Measurements from ENCODE around the gene SLC1A5. TPM values are rescaled to one million over a fixed set of nuclear protein-coding genes. Genes with fewer than 3 reads are reported as not detected.

SLC1A5 gene
- total and polyA plus RNA-seq, 2 donors (not counting 3 experiments of a cell fraction or from before 2014, with no cell fraction given) = 114 TPM

DNA sequence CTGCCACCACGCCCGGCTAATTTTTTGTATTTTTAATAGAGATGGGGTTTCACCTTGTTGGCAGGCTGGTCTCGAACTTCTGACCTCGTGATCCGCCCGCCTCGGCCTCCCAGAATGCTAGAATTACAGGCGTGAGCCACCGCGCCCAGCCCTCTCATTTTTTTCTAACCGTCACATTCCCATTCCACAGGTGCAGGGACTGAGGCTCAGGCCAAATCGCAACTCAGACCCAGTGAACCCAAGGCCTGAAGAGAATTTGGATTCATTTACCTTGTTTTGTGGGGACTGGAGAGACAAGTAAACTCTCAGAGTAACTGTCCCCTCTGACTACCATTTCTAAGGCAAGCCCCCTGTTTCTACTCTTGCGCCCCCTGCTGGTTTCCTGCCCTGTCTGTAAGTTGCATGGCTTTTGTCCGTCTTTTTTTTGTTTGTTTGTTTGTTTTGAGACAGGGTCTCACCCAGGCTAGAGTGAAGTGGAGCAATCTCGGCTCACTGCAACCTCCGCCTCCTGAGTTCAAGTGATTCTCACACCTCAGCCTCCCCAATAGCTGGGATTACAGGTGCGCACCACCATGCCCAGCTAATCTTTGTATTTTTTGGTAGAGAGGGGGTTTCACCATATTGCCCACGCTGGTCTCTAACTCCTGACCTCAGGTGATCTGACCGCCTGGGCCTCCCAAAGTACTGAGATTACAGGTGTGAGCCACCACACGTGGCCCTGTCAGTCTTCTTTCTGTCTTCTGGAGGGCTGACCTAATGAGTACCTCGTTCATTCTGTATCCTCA is 39.9 kb downstream of the SLC1A5 start:
- Histone ChIP-seq H3K27ac (ENCODE audit: insufficient read depth, low read depth, low read length) (no peak overlapping the region), H3K9ac (replicated peaks; ENCODE audit: extremely low read depth, insufficient read depth, low read length) (no peak overlapping the region), H4K20me1 (replicated peaks; ENCODE audit: control insufficient read depth, extremely low read depth, insufficient read depth, low read length) (peaks cover 2% of the 10 kb centered on the region), H2AFZ (ENCODE audit: low read depth, low read length) (no peak overlapping the region), H3K4me1 (ENCODE audit: control insufficient read depth, extremely low read depth, insufficient read depth, low read length) (peaks cover 13% of the 10 kb centered on the region), H3K4me3 (replicated peaks in 1 of 3; ENCODE audit: insufficient read depth in 1 of 3, low read depth in 1 of 3, low read length in 3 of 3) (no peak overlapping the region), H3K79me2 (ENCODE audit: control insufficient read depth, insufficient read depth, low read length) (peaks cover 29% of the 10 kb centered on the region), H3K4me2 (ENCODE audit: insufficient read depth, low read length) (no peak overlapping the region), H3K9me1 (replicated peaks; ENCODE audit: control insufficient read depth, extremely low read depth, insufficient read depth, low read length) (no peaks in the 10 kb centered on the region), H3K36me3 (ENCODE audit: control insufficient read depth in 2 of 2, extremely low read depth in 1 of 2, insufficient read depth in 2 of 2, low read length in 2 of 2) (no peaks in the 10 kb centered on the region), H3K9me3 (replicated peaks; ENCODE audit: control insufficient read depth, insufficient read depth, low read length) (no peaks in the 10 kb centered on the region), H3K27me3 (ENCODE audit: control insufficient read depth in 2 of 2, insufficient read depth in 2 of 2, low read length in 2 of 2) (no peaks in the 10 kb centered on the region)
- ChIA-PET POLR2A (no interaction called here), CTCF (interaction anchor here (0.6 to 1.6 kb wide), 13 partner anchors 10 to 219 kb away, joined by 3 to 6 read pairs (median 4); no protein-coding TSS in a partner anchor)
- intact Hi-C loops (cut with micrococcal nuclease) (no loop called here), dilution Hi-C loops (cut with MboI; ENCODE audit: extremely low pct_ligation_motif_present, low sequenced_read_pairs) (no loop called here)
- no TSS peak for BruUV-seq (replicated peaks)
- TF ChIP-seq, protein P1, sequence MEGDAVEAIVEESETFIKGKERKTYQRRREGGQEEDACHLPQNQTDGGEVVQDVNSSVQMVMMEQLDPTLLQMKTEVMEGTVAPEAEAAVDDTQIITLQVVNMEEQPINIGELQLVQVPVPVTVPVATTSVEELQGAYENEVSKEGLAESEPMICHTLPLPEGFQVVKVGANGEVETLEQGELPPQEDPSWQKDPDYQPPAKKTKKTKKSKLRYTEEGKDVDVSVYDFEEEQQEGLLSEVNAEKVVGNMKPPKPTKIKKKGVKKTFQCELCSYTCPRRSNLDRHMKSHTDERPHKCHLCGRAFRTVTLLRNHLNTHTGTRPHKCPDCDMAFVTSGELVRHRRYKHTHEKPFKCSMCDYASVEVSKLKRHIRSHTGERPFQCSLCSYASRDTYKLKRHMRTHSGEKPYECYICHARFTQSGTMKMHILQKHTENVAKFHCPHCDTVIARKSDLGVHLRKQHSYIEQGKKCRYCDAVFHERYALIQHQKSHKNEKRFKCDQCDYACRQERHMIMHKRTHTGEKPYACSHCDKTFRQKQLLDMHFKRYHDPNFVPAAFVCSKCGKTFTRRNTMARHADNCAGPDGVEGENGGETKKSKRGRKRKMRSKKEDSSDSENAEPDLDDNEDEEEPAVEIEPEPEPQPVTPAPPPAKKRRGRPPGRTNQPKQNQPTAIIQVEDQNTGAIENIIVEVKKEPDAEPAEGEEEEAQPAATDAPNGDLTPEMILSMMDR (IDR thresholded peaks at IDR 0.05; ENCODE audit: extremely low read depth in 1 of 2, insufficient read depth in 1 of 2, low read depth in 1 of 2, low read length in 2 of 2) = peak; percentile 79 to 83
- TF ChIP-seq EZH2 (IDR thresholded peaks at IDR 0.05; ENCODE audit: borderline replicate concordance, low read depth, low read length, severe bottlenecking) = no peak
- peak; percentile 61 for FAIRE-seq
- peak; percentile 69 for DNase-seq (ENCODE audit: low read depth, low spot score)

Data from endothelial cell of umbilical vein (primary cell).